IPS DF 6.9 (cell line): ENCODE measurements around the gene DEDD2.

ENCODE experiments used
- DNase-seq: peaks from one replicate; pipeline ENCODE4 v3.0.0-alpha.2; 2013; ENCODE audit warnings: low read depth, low spot score
- H3K27ac ChIP-seq: one replicate; pipeline ENCODE4 v1.5.1; 2013; ENCODE audit warnings: low read length, control low read depth
- H3K27me3 ChIP-seq: 2 replicates; pipeline ENCODE4 v1.6.1; 2013; ENCODE audit warnings: mild to moderate bottlenecking, low read length; ENCODE audit not compliant: control insufficient read depth, insufficient read depth
- H3K36me3 ChIP-seq: 2 replicates; pipeline ENCODE4 v1.6.1; 2013; ENCODE audit warnings: low read length; ENCODE audit not compliant: control insufficient read depth, insufficient read depth
- H3K4me1 ChIP-seq: 2 replicates; pipeline ENCODE4 v1.6.1; 2013; ENCODE audit warnings: low read length; ENCODE audit not compliant: control insufficient read depth, insufficient read depth
- H3K4me3 ChIP-seq: 2 replicates; pipeline ENCODE4 v1.5.1; 2013; ENCODE audit warnings: mild to moderate bottlenecking, low read length
- H3K9me3 ChIP-seq: 2 replicates; pipeline ENCODE4 v1.6.1; 2013; ENCODE audit warnings: low read length, inconsistent platforms; ENCODE audit not compliant: control insufficient read depth, insufficient read depth
- WGBS: extraction: QIAGEN DNeasy Blood & Tissue Kit; methylation state at CpG from one replicate; pipeline ENCODE4 v1.1.7; 2013; ENCODE audit warnings: mixed read lengths, missing lambda C conversion rate; ENCODE audit not compliant: insufficient read length, insufficient coverage; 5-methylcytosine and 5-hydroxymethylcytosine counted together

Gene DEDD2

DNA sequence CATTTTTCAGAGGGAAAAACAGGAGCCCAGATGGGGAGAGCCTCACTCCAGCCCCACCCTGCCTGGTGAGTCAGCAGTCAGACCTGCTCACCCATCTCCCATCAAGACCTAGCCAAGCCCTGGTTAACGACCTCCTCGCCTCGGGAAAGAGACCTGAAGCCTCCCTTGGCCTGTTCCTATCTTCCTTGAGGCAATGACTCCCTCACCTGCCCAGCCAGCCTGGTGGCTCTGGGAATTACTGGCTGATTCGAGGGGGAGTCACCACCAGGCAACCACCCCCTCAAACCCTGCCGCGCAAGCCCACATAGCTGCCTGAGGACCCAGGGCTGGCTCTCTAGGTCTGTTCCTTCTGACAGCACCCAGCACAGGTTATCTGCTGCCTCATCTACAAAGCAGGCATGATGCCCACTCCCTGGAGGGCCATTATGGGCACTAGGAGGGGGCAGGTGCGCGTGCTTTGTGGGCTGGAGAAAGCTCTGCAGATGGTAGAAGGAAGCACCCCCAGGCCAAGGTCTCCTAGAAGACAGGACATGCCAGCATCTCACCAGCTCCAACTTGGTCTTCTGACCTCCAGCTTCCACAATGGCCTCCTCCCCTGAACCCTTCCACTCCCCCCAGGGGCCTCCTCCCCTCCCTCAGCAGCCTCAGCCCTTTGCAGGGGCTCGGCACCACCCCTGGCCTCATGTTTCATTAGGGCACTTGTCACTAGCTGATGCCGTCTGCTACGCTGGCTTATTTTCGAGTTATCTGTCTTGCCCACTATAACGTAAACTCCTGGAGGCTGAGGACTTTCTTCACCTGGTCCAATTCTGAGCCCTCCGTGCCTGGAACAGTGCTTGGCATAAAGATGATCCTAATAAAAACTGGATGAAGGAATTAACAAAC lies 10.4 kb downstream of the DEDD2 start:
- H3K4me1 ChIP-seq: no peaks in the 10 kb centered on the region; the same call in 1 of the 2 replicates
- no peak overlapping the region for H3K4me3 ChIP-seq
- H3K27me3 ChIP-seq: no peaks in the 10 kb centered on the region
- WGBS: no CpG with 5 or more reads among the region's 14 CpGs
- no peak overlapping the region for H3K27ac ChIP-seq
- H3K9me3 ChIP-seq: no peaks in the 10 kb centered on the region
- peaks cover 26% of the 10 kb centered on the region for H3K36me3 ChIP-seq
- DNase-seq: no peak

DNA sequence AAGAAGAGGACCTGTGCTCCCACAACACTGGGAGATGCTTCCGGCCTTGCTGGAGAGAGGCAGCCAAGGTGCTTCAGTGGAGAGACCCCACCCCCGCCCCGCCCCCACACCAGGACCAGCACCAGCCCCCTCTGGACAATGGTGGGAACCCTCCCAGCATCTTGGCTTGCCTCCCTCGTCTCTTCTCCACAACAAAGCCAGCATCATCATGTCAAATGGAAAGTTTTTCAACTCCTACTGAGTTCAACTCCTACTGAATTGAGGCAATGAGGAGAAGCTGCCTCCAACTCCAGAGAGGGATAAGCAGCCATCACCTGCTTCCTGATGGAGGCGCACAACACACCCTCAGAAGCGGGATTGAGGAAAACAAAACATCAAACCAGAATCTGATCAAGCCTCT lies 12.8 kb downstream of the DEDD2 start:
- Histone ChIP-seq H3K27me3 (no peaks in the 10 kb centered on the region), H3K9me3 (no peaks in the 10 kb centered on the region), H3K4me3 (no peak overlapping the region), H3K27ac (no peak overlapping the region), H3K36me3 (peaks cover 33% of the 10 kb centered on the region), H3K4me1 (no peaks in the 10 kb centered on the region; the same call in 1 of the 2 replicates)
- WGBS: no CpG with 5 or more reads among the region's 6 CpGs
- no peak for DNase-seq

DNA sequence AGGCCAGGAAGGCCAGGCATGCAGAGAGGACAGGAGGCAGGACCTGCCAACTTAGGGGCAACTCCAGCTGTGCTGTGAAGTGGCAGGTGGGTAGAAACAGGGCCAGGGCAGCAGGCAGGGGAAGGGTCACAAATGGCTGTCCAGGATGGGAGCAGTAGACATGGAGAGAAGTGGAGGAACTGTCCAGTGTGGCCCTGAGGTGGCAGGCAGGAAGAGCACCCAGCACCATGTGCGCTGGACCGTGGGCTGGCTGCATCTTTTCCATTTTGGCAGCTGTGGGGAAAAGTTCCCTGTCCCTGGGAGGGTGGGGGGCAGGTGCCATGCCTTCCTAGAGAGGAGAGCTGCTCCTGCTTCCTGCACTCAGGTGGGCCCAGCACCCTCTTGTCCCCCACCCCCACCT lies 13.8 kb downstream of the DEDD2 start:
- no CpG with 5 or more reads among the region's 2 CpGs for WGBS
- Histone ChIP-seq H3K27ac (no peak overlapping the region), H3K27me3 (no peaks in the 10 kb centered on the region), H3K9me3 (no peaks in the 10 kb centered on the region), H3K36me3 (peaks cover 34% of the 10 kb centered on the region), H3K4me1 (no peaks in the 10 kb centered on the region; the same call in 1 of the 2 replicates), H3K4me3 (no peak overlapping the region)
- DNase-seq: no peak

DNA sequence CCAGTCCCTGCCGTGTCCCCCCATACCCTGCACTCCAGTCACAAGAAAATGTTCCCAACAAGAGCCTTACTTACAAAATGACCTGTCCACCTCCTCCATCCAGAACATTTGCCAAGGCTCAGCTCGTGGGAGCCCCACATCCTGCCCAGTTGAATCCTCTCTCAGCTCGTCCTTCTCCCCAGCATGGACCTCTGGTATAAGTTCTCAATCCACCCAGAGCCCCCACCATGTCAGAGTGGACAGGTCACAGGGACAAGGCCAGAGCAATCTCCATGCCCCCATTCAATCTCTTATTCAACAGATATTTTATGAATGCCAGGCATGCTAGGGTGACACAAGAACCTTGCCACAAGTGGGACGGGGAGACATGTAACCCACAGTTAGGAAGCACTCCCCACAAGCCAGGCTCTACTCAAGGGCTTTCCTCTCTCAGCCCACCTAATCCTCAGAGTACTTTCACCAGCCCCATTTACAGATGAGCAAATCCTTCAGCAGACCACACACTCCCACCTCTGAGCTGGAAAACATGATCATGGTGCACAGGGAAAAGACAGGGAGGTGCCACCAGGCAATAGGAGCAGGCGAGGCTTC lies 15.1 kb downstream of the DEDD2 start:
- DNase-seq: no peak
- Histone ChIP-seq H3K36me3 (peaks cover 25% of the 10 kb centered on the region), H3K27ac (no peak overlapping the region), H3K4me1 (peaks cover under 1% of the 10 kb centered on the region), H3K4me3 (no peak overlapping the region), H3K9me3 (no peaks in the 10 kb centered on the region), H3K27me3 (no peaks in the 10 kb centered on the region)
- WGBS: no CpG with 5 or more reads among the region's 5 CpGs

DNA sequence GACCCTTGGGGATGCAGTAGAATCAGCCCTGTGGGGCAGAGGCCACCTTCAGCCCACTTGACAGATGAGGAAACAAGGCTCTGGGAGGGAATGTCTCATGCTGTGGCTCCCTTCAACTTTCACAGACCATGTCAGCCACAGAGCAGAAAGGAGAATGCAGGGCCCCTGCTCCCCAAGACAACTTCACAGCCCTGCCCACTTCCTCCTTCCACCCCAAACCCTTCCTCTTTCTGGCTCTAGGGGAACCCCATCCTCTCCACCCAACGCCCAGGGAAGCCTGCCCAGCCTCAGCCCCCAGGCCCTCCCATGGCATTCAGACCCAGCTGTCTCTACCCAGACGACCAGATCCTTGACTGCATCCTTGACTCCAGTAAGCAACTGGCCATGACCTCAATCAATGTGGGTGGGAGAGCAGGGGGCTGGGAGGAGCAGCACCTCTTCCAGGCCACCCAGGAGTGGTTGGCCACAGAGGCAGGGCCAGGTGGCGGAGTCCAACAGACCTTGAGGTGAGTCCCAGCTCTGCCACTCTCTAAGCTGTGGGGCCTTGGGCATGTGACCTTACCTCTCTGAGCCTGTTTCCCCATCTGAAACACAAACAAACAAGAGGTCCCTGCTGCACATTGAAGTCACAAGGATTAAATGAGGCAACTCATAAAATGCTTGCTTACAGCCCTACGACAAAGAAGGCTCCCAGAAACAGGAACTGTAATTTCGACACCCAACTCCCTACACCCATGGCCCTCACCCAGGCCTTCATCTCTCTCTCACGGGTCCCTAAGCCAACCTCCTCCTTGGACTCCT lies 15.8 kb downstream of the DEDD2 start:
- H3K4me1 ChIP-seq: peaks cover 4% of the 10 kb centered on the region
- DNase-seq: no peak
- no peaks in the 10 kb centered on the region for H3K27me3 ChIP-seq
- H3K4me3 ChIP-seq: no peak overlapping the region
- no peaks in the 10 kb centered on the region for H3K9me3 ChIP-seq
- WGBS: no CpG with 5 or more reads among the region's 6 CpGs
- H3K36me3 ChIP-seq: peaks cover 25% of the 10 kb centered on the region
- no peak overlapping the region for H3K27ac ChIP-seq

DNA sequence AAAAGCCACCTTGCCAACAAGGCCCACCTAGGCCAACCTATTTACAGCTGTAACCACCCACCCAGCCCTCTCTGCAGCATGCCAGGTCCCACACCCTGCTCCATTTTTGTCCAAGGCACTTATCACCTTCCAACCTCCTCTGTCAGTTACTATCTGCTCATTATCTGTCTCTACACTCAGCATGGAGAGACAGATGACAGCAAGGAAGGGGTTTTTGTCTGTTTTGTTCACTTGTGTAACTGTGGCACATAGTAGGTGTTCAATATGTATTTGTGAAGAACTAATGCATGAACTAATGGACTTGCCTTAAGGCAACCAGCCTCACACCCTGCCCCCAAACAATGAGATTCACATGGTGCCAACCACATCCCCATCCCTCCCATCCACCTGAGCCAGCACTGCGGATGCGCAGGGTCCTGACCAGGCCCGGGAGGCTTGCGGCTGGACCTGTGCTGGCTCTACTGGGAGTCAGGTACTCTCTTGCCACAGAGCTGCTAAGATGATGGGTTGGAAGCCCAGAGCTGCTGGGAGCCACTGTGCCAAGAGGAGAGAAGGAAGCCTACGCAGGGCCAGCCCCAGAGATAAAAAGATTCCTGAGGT lies 17.3 kb downstream of the DEDD2 start:
- no peak for DNase-seq
- H3K4me1 ChIP-seq: peaks cover 4% of the 10 kb centered on the region
- no peaks in the 10 kb centered on the region for H3K27me3 ChIP-seq
- no peak overlapping the region for H3K27ac ChIP-seq
- WGBS: no CpG with 5 or more reads among the region's 5 CpGs
- no peak overlapping the region for H3K4me3 ChIP-seq
- no peaks in the 10 kb centered on the region for H3K9me3 ChIP-seq
- H3K36me3 ChIP-seq: peaks cover 25% of the 10 kb centered on the region

DNA sequence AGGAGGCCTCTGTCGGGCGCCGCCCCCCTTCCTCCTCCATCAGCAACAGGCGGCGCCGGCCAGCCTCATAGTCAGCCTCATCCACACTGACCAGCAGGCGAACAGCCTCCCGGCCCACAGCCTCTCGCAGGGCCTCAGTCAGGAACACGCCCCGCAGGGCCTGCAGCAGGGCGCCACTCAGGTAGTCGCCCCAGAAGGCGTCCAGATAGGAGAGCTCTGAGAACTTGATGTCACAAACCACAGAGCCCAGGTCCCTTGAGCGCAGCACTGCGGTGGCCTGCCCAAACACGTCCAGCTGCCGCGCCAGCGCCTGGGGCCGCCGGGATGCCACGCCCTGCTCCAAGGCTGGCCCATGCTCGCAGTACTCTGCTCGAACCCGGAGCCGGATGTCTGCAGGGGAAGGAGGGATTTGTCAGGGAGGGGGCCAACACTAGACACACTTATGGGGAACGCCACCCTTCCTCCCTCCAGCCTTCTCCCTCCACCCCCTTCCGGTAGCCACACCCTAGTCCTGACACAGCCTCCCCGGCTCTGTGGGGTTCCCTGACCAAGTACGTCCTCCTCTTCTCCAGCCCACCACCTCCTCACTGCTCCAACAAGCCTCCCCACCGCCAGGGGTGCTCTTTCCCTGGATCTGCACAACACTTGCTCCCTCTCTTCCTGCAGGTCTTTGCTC lies 17.9 kb downstream of the DEDD2 start:
- Histone ChIP-seq H3K9me3 (no peaks in the 10 kb centered on the region), H3K36me3 (peaks cover 25% of the 10 kb centered on the region), H3K27me3 (no peaks in the 10 kb centered on the region), H3K27ac (no peak overlapping the region), H3K4me3 (no peak overlapping the region), H3K4me1 (peaks cover 4% of the 10 kb centered on the region)
- no CpG with 5 or more reads among the region's 32 CpGs for WGBS
- DNase-seq: no peak

DNA sequence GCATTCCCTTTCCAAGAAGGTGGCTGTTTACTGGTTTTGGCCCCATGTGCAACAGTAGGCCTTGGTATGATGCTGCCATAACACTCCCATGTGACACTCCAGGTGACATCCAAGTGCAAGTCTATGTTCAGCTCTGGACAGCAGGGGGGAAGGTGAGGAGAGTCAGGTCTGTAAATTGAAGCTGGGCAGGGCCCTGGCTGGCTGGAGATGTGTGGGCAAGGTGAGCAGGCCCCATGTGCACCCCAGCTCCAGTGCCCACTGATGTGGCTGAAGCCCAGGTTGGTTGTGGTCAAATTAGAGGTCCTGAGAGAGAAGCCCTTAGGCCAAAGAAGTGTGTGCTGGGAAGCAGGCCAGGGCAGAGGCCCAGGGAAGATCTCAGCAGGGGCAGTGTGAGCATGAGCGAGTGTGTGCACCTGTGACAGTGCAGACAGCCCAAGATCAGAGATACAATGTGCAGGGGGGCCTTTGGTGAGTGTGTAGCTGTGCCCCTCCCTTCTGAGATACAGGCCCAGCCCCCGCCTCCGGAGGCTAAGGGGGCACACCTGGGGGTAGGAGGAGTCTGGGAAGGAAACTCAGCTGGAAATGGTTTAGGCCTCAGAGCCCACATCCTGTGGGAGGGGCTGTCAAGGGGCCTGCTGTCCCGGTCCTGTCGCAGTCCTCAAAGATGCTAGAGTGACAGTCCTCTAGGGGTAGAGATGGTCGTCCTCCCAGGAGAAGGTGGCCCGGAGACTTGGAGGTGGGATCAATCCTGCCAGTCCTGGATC lies 18.6 kb downstream of the DEDD2 start:
- H3K9me3 ChIP-seq: no peaks in the 10 kb centered on the region
- no peak overlapping the region for H3K27ac ChIP-seq
- H3K4me3 ChIP-seq: no peak overlapping the region
- DNase-seq: no peak
- peaks cover 25% of the 10 kb centered on the region for H3K36me3 ChIP-seq
- WGBS: no CpG with 5 or more reads among the region's 7 CpGs
- peaks cover 4% of the 10 kb centered on the region for H3K4me1 ChIP-seq
- H3K27me3 ChIP-seq: no peaks in the 10 kb centered on the region

DNA sequence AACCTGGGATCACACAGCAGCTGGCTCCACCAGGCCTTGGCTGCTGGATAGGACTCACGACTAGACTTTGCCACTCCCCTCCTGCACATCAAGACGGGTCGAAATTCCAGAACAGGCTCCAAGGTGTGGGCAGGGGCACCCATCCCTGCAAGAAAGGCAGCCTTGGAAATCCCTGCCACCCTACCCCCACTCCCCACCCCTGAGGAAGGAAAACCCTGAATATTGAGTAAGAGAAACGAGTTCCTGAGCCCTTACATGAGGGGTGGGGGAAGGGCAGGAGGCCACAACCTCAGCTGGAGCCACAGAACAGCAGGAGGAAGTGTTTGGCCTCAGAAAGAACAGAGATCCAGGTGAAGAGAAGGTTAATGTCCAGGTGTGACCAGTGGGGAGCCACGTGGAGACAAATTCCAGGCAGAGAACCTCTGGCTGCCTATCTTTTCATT lies 20.1 kb downstream of the DEDD2 start:
- Histone ChIP-seq H3K27me3 (no peaks in the 10 kb centered on the region), H3K4me1 (peaks cover 4% of the 10 kb centered on the region), H3K36me3 (peaks cover 21% of the 10 kb centered on the region), H3K27ac (peak overlapping the region; percentile 37), H3K9me3 (no peaks in the 10 kb centered on the region), H3K4me3 (no peak overlapping the region)
- DNase-seq: no peak
- no CpG with 5 or more reads among the region's 5 CpGs for WGBS
